HepG2 (cell line): ENCODE results near the gene ST6GALNAC6. TPM values are rescaled to one million over a fixed set of nuclear protein-coding genes. Genes with fewer than 3 reads are reported as not detected.

Experiments
- ARID5B ChIP-seq: IDR thresholded peaks from 2 replicates; pipeline ENCODE4 v1.4.0; 2020; ENCODE audit warnings: mild to moderate bottlenecking, missing genetic modification reagents
- ELF3 ChIP-seq: IDR thresholded peaks from 2 replicates; pipeline ENCODE4 v1.6.1; 2016; ENCODE audit warnings: missing genetic modification reagents, missing compliant biosample characterization
- LRRFIP1 ChIP-seq: sonication (generic); formaldehyde crosslinking; conservative IDR thresholded peaks from 2 replicates; pipeline ENCODE4 v1.4.0; 2020; ENCODE audit warnings: missing genetic modification reagents
- PRDM15 ChIP-seq: sonication (generic); formaldehyde crosslinking; IDR thresholded peaks from 2 replicates; pipeline ENCODE4 v1.4.0; 2020; ENCODE audit warnings: missing genetic modification reagents
- SP5 ChIP-seq: IDR thresholded peaks from 2 replicates; pipeline ENCODE4 v1.6.1; 2016; ENCODE audit warnings: low read depth, borderline replicate concordance
- SUZ12 ChIP-seq: fragments of 150-350 bp; IDR thresholded peaks from 2 replicates; pipeline ENCODE4 v1.6.1; 2014; ENCODE audit warnings: low read depth, low read length
- THAP11 ChIP-seq: IDR thresholded peaks from 2 replicates; pipeline ENCODE4 v1.6.1; 2016; ENCODE audit warnings: missing biosample characterization, missing genetic modification reagents
- ZNF407 ChIP-seq: sonication (generic); formaldehyde crosslinking; IDR thresholded peaks from one replicate; pipeline ENCODE4 v1.5.1; 2020; ENCODE audit warnings: mild to moderate bottlenecking, missing genetic modification reagents; ENCODE audit errors: not compliant biosample characterization
- ZNF598 ChIP-seq: sonication (generic); formaldehyde crosslinking; IDR thresholded peaks from 2 replicates; pipeline ENCODE4 v1.5.1; 2020; ENCODE audit warnings: mild to moderate bottlenecking, missing genetic modification reagents, borderline replicate concordance
- polyA plus RNA-seq, 8 experiments: library from polyadenylated mRNA; depleted of rRNA in 3 of 8; stranded (reverse) in 7 of 8; unstranded in 1 of 8; fragments of >200 nt; fragmentation: Illumina TruSeq in 4 of 8; extraction: Trizol in 4 of 8; gene quantifications; 2 replicates each; pipeline versions ENCODE4 v1.2.1 to v1.2.3, GENCODE V29; 2011 to 2016; ENCODE audit warnings: low read depth in 4 of 8, missing spikeins in 1 of 8, mixed read lengths in 1 of 8; ENCODE audit not compliant: insufficient read depth in 1 of 8
- total RNA-seq, 5 experiments: library from RNA; depleted of rRNA; stranded (reverse); fragments of >200 nt; fragmentation: Illumina TruSeq; extraction: Trizol; gene quantifications; 2 replicates each; pipeline ENCODE4 v1.2.3, GENCODE V29; 2016; ENCODE audit warnings: low read depth in 1 of 5

The ST6GALNAC6 gene
- total and polyA plus RNA-seq, 2 of the 13 experiments (the other 11 are each of a cell fraction or from before 2014, with no cell fraction given), result 18.5 to 65.4 TPM

GRCh38 chr9:127919253-127919815, 19.9 kb upstream of the ST6GALNAC6 start (continued):
- TF ChIP-seq ARID5B (CRISPR knock-in tag), result peak; percentile 49; the same call in 1 of the 2 replicates
- TF ChIP-seq SP5 (CRISPR knock-in tag), result peak; percentile 18; the same call in 1 of the 2 replicates
- TF ChIP-seq THAP11 (CRISPR knock-in tag), result peak; percentile 55; the same call in 1 of the 2 replicates
- no peak for TF ChIP-seq ZNF598 (CRISPR knock-in tag)
- peak; percentile 91 for TF ChIP-seq PRDM15 (CRISPR knock-in tag)
- TF ChIP-seq ELF3, result peak; percentile 49; the same call in 1 of the 2 replicates
- TF ChIP-seq ZNF407, result peak; percentile 16
- no peak for TF ChIP-seq SUZ12
- no peak for TF ChIP-seq LRRFIP1 (CRISPR knock-in tag)
